D721Med (cell line): ENCODE results near the gene DPP10.
"Not testable (repeated sequence)": the region's sequence is repeated elsewhere in the genome, so short reads cannot be mapped to it uniquely, and the experiment has no call there.

Experiments used
- DNase-seq: peaks from one replicate; pipeline ENCODE4 v3.0.0; 2011; ENCODE audit warnings: low spot score; ENCODE audit not compliant: insufficient read length
- FAIRE-seq: peaks from 2 replicates; lab custom pipeline; 2011; peaks lifted over from hg19 to GRCh38; lab: Jason Lieb, UNC
- TF ChIP-seq, protein P1 (sequence below): IDR thresholded peaks from 2 replicates; pipeline ENCODE4 v1.5.1; 2012; ENCODE audit warnings: mild to moderate bottlenecking, control low read depth; ENCODE audit not compliant: insufficient read depth; ENCODE audit errors: missing control alignments

The DPP10 gene

DNA sequence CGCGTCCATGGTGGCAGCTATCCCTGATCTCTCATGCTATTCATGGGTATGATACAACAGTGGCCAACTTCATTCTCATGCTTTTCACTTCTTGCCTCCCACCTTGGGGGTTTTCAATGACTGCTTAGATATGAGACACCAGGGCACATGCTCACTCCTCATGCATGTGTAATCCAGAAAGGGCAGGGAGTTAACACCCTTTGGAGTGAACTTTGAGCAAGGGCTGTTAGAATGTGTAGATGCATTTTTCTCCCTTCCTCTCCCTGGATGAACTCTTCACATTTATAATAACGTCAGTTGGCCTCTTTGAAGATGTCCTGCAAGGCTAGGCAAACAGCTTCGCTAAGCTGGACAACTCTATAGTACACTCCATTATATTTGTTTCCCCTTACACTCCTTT is 56.7 kb downstream of the DPP10 start:
- TF ChIP-seq, protein P1, sequence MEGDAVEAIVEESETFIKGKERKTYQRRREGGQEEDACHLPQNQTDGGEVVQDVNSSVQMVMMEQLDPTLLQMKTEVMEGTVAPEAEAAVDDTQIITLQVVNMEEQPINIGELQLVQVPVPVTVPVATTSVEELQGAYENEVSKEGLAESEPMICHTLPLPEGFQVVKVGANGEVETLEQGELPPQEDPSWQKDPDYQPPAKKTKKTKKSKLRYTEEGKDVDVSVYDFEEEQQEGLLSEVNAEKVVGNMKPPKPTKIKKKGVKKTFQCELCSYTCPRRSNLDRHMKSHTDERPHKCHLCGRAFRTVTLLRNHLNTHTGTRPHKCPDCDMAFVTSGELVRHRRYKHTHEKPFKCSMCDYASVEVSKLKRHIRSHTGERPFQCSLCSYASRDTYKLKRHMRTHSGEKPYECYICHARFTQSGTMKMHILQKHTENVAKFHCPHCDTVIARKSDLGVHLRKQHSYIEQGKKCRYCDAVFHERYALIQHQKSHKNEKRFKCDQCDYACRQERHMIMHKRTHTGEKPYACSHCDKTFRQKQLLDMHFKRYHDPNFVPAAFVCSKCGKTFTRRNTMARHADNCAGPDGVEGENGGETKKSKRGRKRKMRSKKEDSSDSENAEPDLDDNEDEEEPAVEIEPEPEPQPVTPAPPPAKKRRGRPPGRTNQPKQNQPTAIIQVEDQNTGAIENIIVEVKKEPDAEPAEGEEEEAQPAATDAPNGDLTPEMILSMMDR, result no peak
- FAIRE-seq (no peak), DNase-seq (no peak)

DNA sequence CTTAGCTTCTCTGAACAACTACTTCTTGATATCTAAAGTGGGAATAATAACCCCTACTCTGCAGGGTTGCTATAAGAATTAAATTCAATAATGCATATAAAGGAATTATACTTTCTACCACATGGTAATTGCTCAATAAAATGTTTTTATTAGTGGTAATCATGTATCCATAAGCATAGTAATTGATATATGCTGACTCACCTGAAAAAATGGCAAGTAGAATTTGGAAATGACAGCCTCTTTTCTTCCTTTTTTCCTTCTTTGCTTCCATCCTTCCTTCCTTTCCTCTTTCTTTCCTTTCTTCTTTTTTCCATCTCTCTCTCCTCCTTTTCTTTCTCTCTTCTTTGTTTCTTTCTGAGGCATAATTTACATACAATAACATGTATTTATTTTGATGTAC is 65.3 kb downstream of the DPP10 start:
- no peak for FAIRE-seq
- TF ChIP-seq, protein P1, result no peak

DNA sequence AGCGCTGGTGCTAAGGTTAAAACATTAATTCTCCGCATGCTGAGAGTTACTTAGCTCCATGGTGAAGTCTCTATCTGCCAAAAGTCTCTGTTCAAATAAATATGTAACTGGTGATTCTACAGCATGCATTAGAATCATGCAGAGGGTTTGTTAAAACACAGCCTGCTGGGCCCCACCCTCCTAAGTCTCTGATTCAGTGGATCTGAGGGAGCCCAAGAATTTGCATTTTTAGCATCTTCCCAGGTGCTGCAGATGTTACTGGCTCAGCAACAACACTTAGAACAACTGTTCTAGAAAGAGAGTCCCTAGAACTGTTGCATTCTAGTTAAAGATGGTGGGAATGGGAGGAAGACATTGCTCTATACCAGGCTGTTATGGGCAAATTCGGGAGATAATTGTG is 73.4 kb downstream of the DPP10 start:
- TF ChIP-seq, protein P1, result no peak
- no peak for FAIRE-seq
- DNase-seq, result no peak

More for the DNA sequence above, 65.3 kb downstream of the DPP10 start:
- no peak for DNase-seq

DNA sequence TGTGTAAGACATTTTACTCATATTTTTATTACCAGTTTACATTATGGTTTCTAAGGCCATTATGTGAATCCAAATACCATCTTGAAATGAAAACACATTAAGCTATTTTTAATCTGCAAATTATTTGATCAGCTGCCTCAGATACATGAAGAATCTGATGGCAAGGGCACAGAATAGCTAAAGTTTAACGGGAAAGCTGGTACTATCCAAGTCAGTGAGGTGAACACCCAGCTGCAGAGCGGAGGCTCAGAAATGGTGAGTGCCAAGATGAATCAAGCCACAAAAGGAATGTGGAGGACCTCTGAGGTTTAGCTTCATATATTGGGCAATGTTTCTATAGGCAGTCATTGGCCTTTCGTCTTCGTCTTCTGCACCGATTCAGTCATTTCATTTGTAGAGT is 75.1 kb downstream of the DPP10 start:
- DNase-seq (no peak), FAIRE-seq (no peak)
- TF ChIP-seq, protein P1, result no peak

DNA sequence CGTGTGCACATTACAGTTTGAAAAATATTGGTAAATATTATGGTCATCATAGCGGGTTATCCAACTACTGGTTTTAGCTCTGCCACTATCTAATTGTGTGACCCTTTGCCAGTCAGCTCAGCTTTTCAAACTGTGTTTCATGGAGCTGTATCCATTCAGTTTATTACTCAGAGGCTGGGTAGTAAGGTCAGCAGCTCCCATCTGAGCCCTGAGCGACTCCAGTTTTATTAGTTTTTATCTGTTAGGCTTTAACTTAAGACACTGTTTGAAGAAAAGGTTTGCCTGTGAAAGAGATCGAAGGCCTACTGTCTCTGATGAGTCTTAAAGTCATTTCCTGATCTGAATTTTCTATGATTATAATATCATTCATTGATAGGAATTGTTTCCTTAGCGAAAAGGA is 76.3 kb downstream of the DPP10 start:
- DNase-seq (no peak), FAIRE-seq (no peak)

DNA sequence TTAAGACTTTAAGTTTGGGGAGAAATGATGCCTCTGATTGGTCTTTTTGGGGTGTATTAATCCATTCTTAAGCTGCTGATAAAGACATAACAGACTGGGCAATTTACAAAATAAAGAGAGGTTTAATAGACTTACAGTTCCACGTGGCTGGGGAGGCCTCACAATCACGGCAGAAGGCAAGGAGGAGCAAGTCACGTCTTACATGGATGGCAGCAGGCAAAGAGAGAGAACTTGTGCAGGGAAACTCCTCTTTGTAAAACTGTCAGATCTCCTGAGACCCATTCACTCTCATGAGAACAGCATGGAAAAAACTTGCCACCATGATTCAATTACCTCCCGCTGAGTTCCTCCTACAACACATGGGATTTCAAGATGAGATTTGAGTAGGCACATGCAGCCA is 80.2 kb downstream of the DPP10 start:
- not testable (repeated sequence) for DNase-seq, FAIRE-seq

More for the DNA sequence above, 76.3 kb downstream of the DPP10 start:
- TF ChIP-seq, protein P1, result no peak

DNA sequence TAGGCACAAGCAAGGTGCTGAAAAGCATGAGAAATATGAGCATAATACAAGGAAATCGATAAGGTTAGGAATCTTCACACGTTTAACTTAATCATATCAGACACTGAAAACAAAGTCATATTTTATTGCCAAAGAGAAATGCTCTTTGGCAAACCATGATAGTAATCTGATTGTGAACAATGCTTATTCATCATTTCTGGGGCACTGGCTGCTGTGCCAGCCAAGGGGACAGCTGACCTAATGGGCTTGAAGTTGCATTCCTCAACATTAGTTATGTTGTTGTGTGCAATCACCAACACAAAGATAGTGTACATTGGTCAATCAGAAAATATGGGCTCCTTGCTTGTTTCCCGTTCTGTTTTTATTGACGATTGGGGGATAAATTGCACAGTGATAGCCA is 83.5 kb downstream of the DPP10 start:
- TF ChIP-seq, protein P1, result no peak
- no peak for DNase-seq
- FAIRE-seq, result no peak

DNA sequence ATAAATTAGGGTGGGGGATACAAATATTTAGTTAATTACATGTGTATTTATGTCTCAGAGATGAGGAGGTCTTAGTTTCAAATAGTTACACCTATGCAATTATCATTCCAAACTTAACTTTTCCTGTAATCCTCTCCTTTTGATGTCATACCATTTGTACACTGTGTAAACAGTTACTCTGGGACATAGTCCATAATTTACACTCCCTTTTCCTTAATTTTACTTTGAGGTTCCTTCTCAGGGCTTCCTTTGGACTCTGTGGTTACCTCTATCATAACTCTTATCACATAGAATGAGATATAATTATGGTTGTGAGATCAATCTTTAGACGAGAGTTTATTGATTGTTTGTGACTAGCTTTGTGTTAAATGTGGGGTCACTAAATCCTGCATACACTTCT is 84.4 kb downstream of the DPP10 start:
- FAIRE-seq, result no peak
- TF ChIP-seq, protein P1, result no peak
- DNase-seq, result no peak
